ENCODE measurements around the gene METTL22.

DNA sequence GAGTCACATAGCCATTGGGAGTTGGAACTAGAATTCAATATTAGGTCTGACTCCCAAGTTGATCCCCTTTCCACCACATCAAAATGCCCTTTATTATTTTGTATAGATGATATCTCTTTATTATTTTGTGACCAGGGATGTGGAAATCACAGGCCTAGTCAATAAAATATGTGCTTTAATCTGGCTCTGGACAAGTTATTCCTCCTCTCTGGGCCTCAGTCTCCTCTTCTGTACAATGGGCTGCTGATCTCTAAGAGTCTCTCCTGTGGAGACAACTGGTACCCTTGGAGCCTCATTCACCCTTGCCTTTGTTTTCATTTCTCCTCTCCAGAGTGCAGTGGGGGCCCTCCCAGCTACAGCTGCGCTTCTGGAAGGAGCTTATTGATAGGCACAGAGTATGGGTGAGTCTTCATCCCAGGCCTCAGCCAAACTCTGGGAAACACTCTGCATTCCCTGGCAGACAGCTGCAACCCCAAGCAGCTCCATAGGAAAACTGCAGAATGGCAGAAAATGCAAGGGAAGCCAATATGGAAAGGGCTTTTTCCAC, 48.6 kb downstream of the METTL22 start:
- TF ChIP-seq, protein P1, sequence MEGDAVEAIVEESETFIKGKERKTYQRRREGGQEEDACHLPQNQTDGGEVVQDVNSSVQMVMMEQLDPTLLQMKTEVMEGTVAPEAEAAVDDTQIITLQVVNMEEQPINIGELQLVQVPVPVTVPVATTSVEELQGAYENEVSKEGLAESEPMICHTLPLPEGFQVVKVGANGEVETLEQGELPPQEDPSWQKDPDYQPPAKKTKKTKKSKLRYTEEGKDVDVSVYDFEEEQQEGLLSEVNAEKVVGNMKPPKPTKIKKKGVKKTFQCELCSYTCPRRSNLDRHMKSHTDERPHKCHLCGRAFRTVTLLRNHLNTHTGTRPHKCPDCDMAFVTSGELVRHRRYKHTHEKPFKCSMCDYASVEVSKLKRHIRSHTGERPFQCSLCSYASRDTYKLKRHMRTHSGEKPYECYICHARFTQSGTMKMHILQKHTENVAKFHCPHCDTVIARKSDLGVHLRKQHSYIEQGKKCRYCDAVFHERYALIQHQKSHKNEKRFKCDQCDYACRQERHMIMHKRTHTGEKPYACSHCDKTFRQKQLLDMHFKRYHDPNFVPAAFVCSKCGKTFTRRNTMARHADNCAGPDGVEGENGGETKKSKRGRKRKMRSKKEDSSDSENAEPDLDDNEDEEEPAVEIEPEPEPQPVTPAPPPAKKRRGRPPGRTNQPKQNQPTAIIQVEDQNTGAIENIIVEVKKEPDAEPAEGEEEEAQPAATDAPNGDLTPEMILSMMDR (IDR thresholded peaks at IDR 0.05), result no peak
- no peak for TF ChIP-seq EZH2 (IDR thresholded peaks at IDR 0.05; ENCODE audit: borderline replicate concordance, insufficient read depth, low read depth, low read length, poor library complexity, severe bottlenecking)

Data from B cell (primary cell).